Mesendoderm (in vitro differentiated cells): ENCODE data around the gene ANKRD60.

ENCODE experiments used
- DNase-seq: peaks from one replicate; pipeline ENCODE4 v3.0.0; 2013
- H2AK5ac ChIP-seq: 2 replicates; pipeline ENCODE4 v1.6.1; 2013; ENCODE audit warnings: low read length, inconsistent platforms
- H2BK120ac ChIP-seq: 2 replicates; pipeline ENCODE4 v1.6.1; 2013; ENCODE audit warnings: low read depth, mild to moderate bottlenecking, low read length, moderate library complexity, mixed read lengths
- H2BK15ac ChIP-seq: replicated peaks from 2 replicates; pipeline ENCODE4 v1.6.1; 2013; ENCODE audit warnings: low read depth, mild to moderate bottlenecking, moderate library complexity
- H2BK5ac ChIP-seq: 2 replicates; pipeline ENCODE4 v1.6.1; 2013; ENCODE audit warnings: low read length, inconsistent platforms
- H3K18ac ChIP-seq: 2 replicates; pipeline ENCODE4 v1.6.1; 2013; ENCODE audit warnings: mild to moderate bottlenecking, low read length, mixed read lengths
- H3K23ac ChIP-seq: one replicate; pipeline ENCODE4 v1.6.1; 2013; ENCODE audit warnings: low read length
- H3K27ac ChIP-seq: 2 replicates; pipeline ENCODE4 v1.5.1; 2013; ENCODE audit warnings: low read depth, mild to moderate bottlenecking, inconsistent platforms, low read length, moderate library complexity
- H3K27me3 ChIP-seq: 2 replicates; pipeline ENCODE4 v1.6.1; 2013; ENCODE audit warnings: low read length, control low read depth, mild to moderate bottlenecking, inconsistent platforms; ENCODE audit not compliant: insufficient read depth, poor library complexity
- H3K36me3 ChIP-seq: 2 replicates; pipeline ENCODE4 v1.6.1; 2013; ENCODE audit warnings: low read length, inconsistent platforms; ENCODE audit not compliant: control insufficient read depth, insufficient read depth
- H3K4ac ChIP-seq: one replicate; pipeline ENCODE4 v1.6.1; 2013; ENCODE audit warnings: low read depth, mild to moderate bottlenecking, low read length, moderate library complexity
- H3K4me1 ChIP-seq: 2 replicates; pipeline ENCODE4 v1.6.1; 2013; ENCODE audit warnings: low read depth, low read length, inconsistent platforms; ENCODE audit not compliant: control insufficient read depth
- H3K4me2 ChIP-seq: 2 replicates; pipeline ENCODE4 v1.6.1; 2013; ENCODE audit warnings: low read length
- H3K4me3 ChIP-seq: 2 replicates; pipeline ENCODE4 v1.5.1; 2013; ENCODE audit warnings: mild to moderate bottlenecking, low read length
- H3K56ac ChIP-seq: one replicate; pipeline ENCODE4 v1.6.1; 2013; ENCODE audit warnings: low read length
- H3K79me1 ChIP-seq: 2 replicates; pipeline ENCODE4 v1.6.1; 2013; ENCODE audit warnings: low read length, inconsistent platforms
- H3K79me2 ChIP-seq: 2 replicates; pipeline ENCODE4 v1.6.1; 2013; ENCODE audit warnings: mild to moderate bottlenecking, low read length; ENCODE audit not compliant: control insufficient read depth, insufficient read depth
- H3K9ac ChIP-seq: 2 replicates; pipeline ENCODE4 v1.6.1; 2013; ENCODE audit warnings: low read length, inconsistent platforms
- H4K5ac ChIP-seq: one replicate; pipeline ENCODE4 v1.6.1; 2013; ENCODE audit warnings: low read length
- H4K8ac ChIP-seq: one replicate; pipeline ENCODE4 v1.6.1; 2013; ENCODE audit warnings: low read depth, mild to moderate bottlenecking, control low read depth, low read length, moderate library complexity
- WGBS: extraction: QIAGEN DNeasy Blood & Tissue Kit; methylation state at CpG from one replicate; pipeline ENCODE4 v1.1.7; 2013; ENCODE audit warnings: low lambda C conversion rate, missing lambda C conversion rate; ENCODE audit not compliant: insufficient coverage; ENCODE audit errors: extremely low coverage; 5-methylcytosine and 5-hydroxymethylcytosine counted together

Gene ANKRD60

GRCh38 chr20:58246346-58246745 is 17.9 kb upstream of the ANKRD60 start:
- no peak overlapping the region for H2BK120ac ChIP-seq
- H3K27ac ChIP-seq = no peak overlapping the region
- H3K27me3 ChIP-seq = no peaks in the 10 kb centered on the region
- H3K23ac ChIP-seq = no peak overlapping the region
- H3K36me3 ChIP-seq = peaks cover 3% of the 10 kb centered on the region
- no peak overlapping the region for H3K4me3 ChIP-seq
- peaks cover 2% of the 10 kb centered on the region for H3K4me1 ChIP-seq
- H3K79me1 ChIP-seq = no peaks in the 10 kb centered on the region
- no peak overlapping the region for H4K5ac ChIP-seq
- no peaks in the 10 kb centered on the region for H3K79me2 ChIP-seq
- DNase-seq = peak; percentile 72
- H4K8ac ChIP-seq = no peak overlapping the region
- no peak overlapping the region for H2AK5ac ChIP-seq
- WGBS = no CpG with 5 or more reads among the region's 9 CpGs
- no peak overlapping the region for H3K9ac ChIP-seq
- no peak overlapping the region for H2BK5ac ChIP-seq
- H3K18ac ChIP-seq = no peak overlapping the region
- no peak overlapping the region for H3K4me2 ChIP-seq
- H3K4ac ChIP-seq = no peak overlapping the region
- no peak overlapping the region for H2BK15ac ChIP-seq
- no peak overlapping the region for H3K56ac ChIP-seq

DNA sequence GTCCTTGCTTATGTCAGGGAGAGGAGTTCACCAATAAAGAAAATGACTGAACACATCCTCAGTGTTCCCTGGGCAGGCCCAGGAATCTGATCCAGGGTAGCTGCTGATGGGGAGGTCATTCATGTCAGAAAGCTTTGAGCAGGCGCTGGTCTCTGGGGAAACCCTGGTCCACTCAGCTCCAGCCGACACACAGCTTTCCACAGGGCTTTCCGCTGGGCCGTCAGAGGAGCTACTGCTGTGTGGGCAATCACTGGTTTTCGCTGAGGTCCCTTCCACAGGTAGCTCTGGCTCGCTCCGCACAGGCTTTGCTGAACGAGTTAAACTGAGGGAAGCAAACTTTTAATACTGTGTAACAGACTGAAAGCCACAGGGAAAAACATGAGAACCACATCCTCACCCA is 17.5 kb upstream of the ANKRD60 start:
- H4K8ac ChIP-seq = no peak overlapping the region
- no peak overlapping the region for H2BK120ac ChIP-seq
- H3K4ac ChIP-seq = no peak overlapping the region
- no peaks in the 10 kb centered on the region for H3K79me2 ChIP-seq
- H2BK5ac ChIP-seq = no peak overlapping the region
- no peak overlapping the region for H3K27ac ChIP-seq
- no peak overlapping the region for H3K9ac ChIP-seq
- H3K18ac ChIP-seq = no peak overlapping the region
- WGBS = no CpG with 5 or more reads among the region's 8 CpGs
- peaks cover 2% of the 10 kb centered on the region for H3K4me1 ChIP-seq
- H4K5ac ChIP-seq = no peak overlapping the region
- H3K4me3 ChIP-seq = no peak overlapping the region
- peaks cover 3% of the 10 kb centered on the region for H3K36me3 ChIP-seq
- H3K27me3 ChIP-seq = no peaks in the 10 kb centered on the region
- no peak overlapping the region for H2AK5ac ChIP-seq
- no peak overlapping the region for H2BK15ac ChIP-seq
- no peaks in the 10 kb centered on the region for H3K79me1 ChIP-seq
- no peak overlapping the region for H3K56ac ChIP-seq
- DNase-seq = no peak
- H3K4me2 ChIP-seq = no peak overlapping the region
- H3K23ac ChIP-seq = no peak overlapping the region

GRCh38 chr20:58245181-58245891 is 16.9 kb upstream of the ANKRD60 start:
- Histone ChIP-seq H4K8ac (no peak overlapping the region), H3K18ac (no peak overlapping the region), H2BK5ac (no peak overlapping the region), H2BK120ac (no peak overlapping the region), H3K9ac (no peak overlapping the region), H3K4ac (no peak overlapping the region), H3K4me1 (peaks cover 2% of the 10 kb centered on the region), H2AK5ac (no peak overlapping the region), H4K5ac (no peak overlapping the region), H3K4me3 (no peak overlapping the region), H2BK15ac (no peak overlapping the region), H3K36me3 (peaks cover 3% of the 10 kb centered on the region), H3K56ac (no peak overlapping the region), H3K79me2 (no peaks in the 10 kb centered on the region), H3K4me2 (no peak overlapping the region), H3K27ac (no peak overlapping the region), H3K23ac (no peak overlapping the region), H3K79me1 (no peaks in the 10 kb centered on the region), H3K27me3 (no peaks in the 10 kb centered on the region)
- no CpG with 5 or more reads among the region's 10 CpGs for WGBS
- DNase-seq = no peak

DNA sequence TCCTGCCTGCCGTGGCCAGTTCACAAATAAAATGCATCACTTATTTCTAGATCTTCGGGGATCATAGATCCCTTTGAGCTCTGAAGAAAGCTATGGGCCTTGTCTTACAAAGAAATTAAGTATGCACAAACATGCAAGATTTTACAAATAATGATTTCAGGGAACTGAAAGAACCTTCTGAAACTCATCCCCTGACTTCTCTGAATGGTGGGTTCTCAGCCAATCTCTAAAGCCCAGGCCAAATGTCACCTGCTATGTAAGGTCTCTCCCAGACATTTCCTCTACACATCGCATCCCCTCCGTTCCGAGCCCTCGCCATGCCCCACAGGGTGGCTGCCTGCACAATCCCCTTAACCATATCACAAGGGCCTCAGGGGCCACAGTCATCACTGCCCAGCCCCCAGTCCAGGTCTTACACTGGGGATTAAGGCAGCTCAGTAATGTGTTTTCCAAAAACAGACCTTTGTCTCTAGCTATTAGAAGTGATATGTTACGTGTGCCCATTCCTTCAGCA is 16.1 kb upstream of the ANKRD60 start:
- H3K36me3 ChIP-seq = peaks cover 3% of the 10 kb centered on the region
- no peak overlapping the region for H4K8ac ChIP-seq
- no peaks in the 10 kb centered on the region for H3K79me2 ChIP-seq
- H3K27me3 ChIP-seq = no peaks in the 10 kb centered on the region
- no peaks in the 10 kb centered on the region for H3K79me1 ChIP-seq
- H3K27ac ChIP-seq = no peak overlapping the region
- H3K23ac ChIP-seq = no peak overlapping the region
- H3K56ac ChIP-seq = no peak overlapping the region
- peaks cover 2% of the 10 kb centered on the region for H3K4me1 ChIP-seq
- H2BK15ac ChIP-seq = no peak overlapping the region
- H3K4me2 ChIP-seq = no peak overlapping the region
- DNase-seq = no peak
- no peak overlapping the region for H4K5ac ChIP-seq
- no CpG with 5 or more reads among the region's 7 CpGs for WGBS
- no peak overlapping the region for H3K4ac ChIP-seq
- no peak overlapping the region for H3K9ac ChIP-seq
- H3K18ac ChIP-seq = no peak overlapping the region
- no peak overlapping the region for H2BK120ac ChIP-seq
- no peak overlapping the region for H2BK5ac ChIP-seq
- H3K4me3 ChIP-seq = no peak overlapping the region
- H2AK5ac ChIP-seq = no peak overlapping the region

DNA sequence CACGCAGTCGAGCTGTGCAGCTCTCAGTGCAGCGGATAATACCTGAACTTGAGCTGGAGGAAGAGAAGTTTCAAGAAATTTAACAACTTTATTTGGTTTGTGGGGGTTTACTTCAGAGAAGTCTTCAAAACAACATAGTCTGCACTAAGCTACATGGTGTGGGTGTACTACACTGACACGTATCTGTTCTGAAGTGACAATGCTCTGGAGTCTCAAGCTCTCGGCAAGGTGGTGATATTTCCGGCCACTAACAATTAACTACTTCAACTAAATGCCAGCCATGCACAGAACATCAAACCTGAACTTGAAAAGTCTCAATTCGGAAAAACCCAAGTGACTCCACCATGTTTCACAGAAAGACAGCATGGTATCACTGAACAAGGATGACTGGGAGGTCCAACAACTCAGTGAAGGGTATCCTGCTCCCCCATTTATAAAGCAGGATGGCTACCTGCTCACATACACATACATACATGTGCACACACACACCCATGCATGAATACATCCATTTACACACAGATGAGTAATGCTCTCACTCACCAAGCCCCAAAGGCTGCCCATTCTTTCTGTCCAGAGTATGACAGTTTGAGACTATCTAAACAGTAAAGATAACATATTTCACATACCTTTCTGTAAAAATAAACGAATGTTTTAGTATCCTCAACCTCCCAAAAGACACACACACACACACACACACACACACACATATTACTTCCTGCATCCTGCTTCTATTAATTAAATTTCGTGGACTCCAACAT is 15.4 kb upstream of the ANKRD60 start:
- no peak overlapping the region for H3K4ac ChIP-seq
- no peaks in the 10 kb centered on the region for H3K79me1 ChIP-seq
- no peak overlapping the region for H3K27ac ChIP-seq
- H3K18ac ChIP-seq = no peak overlapping the region
- H3K4me3 ChIP-seq = no peak overlapping the region
- no peak for DNase-seq
- H4K5ac ChIP-seq = no peak overlapping the region
- no peak overlapping the region for H2BK5ac ChIP-seq
- H2BK120ac ChIP-seq = no peak overlapping the region
- no peak overlapping the region for H3K9ac ChIP-seq
- peaks cover 3% of the 10 kb centered on the region for H3K36me3 ChIP-seq
- no peak overlapping the region for H4K8ac ChIP-seq
- H3K4me2 ChIP-seq = no peak overlapping the region
- no peaks in the 10 kb centered on the region for H3K79me2 ChIP-seq
- H3K27me3 ChIP-seq = no peaks in the 10 kb centered on the region
- WGBS = no CpG with 5 or more reads among the region's 9 CpGs
- H2BK15ac ChIP-seq = no peak overlapping the region
- peaks cover 2% of the 10 kb centered on the region for H3K4me1 ChIP-seq
- H2AK5ac ChIP-seq = no peak overlapping the region
- H3K56ac ChIP-seq = no peak overlapping the region
- no peak overlapping the region for H3K23ac ChIP-seq
